Fibroblast of lung (primary cell): Measurements from ENCODE around the gene ADRM1. TPM values are rescaled to one million over a fixed set of nuclear protein-coding genes. Genes with fewer than 3 reads are reported as not detected.

ENCODE experiments used
- DNase-seq, 2 donors: peaks; one replicate each; pipeline versions ENCODE4 v3.0.0 to v3.0.0-alpha.2; 2010; ENCODE audit warnings: low read depth in 2 of 2
- H2AFZ ChIP-seq: 2 replicates; pipeline ENCODE4 v1.5.1; 2012; ENCODE audit warnings: low read length, control low read depth, inconsistent platforms
- H3K27ac ChIP-seq: 2 replicates; pipeline ENCODE4 v1.5.1; 2011; ENCODE audit warnings: low read length, control low read depth; ENCODE audit not compliant: insufficient read depth
- H3K27me3 ChIP-seq: 2 replicates; pipeline ENCODE4 v1.5.1; 2011; ENCODE audit warnings: mild to moderate bottlenecking, low read length; ENCODE audit not compliant: control insufficient read depth, insufficient read depth
- H3K36me3 ChIP-seq: 2 replicates; pipeline ENCODE4 v1.5.1; 2011; ENCODE audit warnings: low read length; ENCODE audit not compliant: control insufficient read depth, insufficient read depth
- H3K4me1 ChIP-seq: 2 replicates; pipeline ENCODE4 v1.5.1; 2011; ENCODE audit warnings: low read length; ENCODE audit not compliant: control insufficient read depth, insufficient read depth; ENCODE audit errors: extremely low read depth
- H3K4me2 ChIP-seq: 2 replicates; pipeline ENCODE4 v1.5.1; 2011; ENCODE audit warnings: low read length, control low read depth; ENCODE audit not compliant: insufficient read depth; ENCODE audit errors: extremely low read depth
- H3K4me3 ChIP-seq, 4 experiments: fragments of 200-600 bp in 1 of 4; sonication (generic) in 1 of 4; replicated peaks in 1 of 4; 2 replicates each; pipeline ENCODE4 v1.5.1; 2011 to 2016; ENCODE audit warnings: low read length in 4 of 4, low read depth in 3 of 4, mild to moderate bottlenecking in 3 of 4, control low read depth in 2 of 4, inconsistent platforms in 1 of 4, mixed read lengths in 1 of 4; ENCODE audit not compliant: insufficient read depth in 1 of 4; ENCODE audit errors: control extremely low read depth in 1 of 4
- H3K79me2 ChIP-seq: 2 replicates; pipeline ENCODE4 v1.5.1; 2012; ENCODE audit warnings: mild to moderate bottlenecking, low read length, inconsistent platforms; ENCODE audit not compliant: control insufficient read depth, insufficient read depth
- H3K9ac ChIP-seq: 2 replicates; pipeline ENCODE4 v1.5.1; 2011; ENCODE audit warnings: mild to moderate bottlenecking, low read length, control low read depth; ENCODE audit not compliant: insufficient read depth
- H3K9me3 ChIP-seq: 2 replicates; pipeline ENCODE4 v1.5.1; 2012; ENCODE audit warnings: low read depth, low read length; ENCODE audit not compliant: control insufficient read depth, insufficient read depth
- H4K20me1 ChIP-seq: 2 replicates; pipeline ENCODE4 v1.5.1; 2011; ENCODE audit warnings: low read length; ENCODE audit not compliant: control insufficient read depth, insufficient read depth; ENCODE audit errors: extremely low read depth
- CTCF ChIP-seq, 2 donors: IDR thresholded peaks in 1 of 2; conservative IDR thresholded peaks in 1 of 2; 1 replicate in 1 of 2; 2 replicates in 1 of 2; pipeline ENCODE4 v1.5.1; 2011 to 2012; ENCODE audit warnings: low read length in 2 of 2, control low read depth in 1 of 2, inconsistent platforms in 1 of 2, low read depth in 1 of 2, mild to moderate bottlenecking in 1 of 2
- EZH2 ChIP-seq: IDR thresholded peaks from 2 replicates; pipeline ENCODE4 v1.5.1; 2012; ENCODE audit warnings: low read length, control low read depth, mild to moderate bottlenecking; ENCODE audit errors: missing control alignments
- polyA plus RNA-seq, 2 donors: library from polyadenylated mRNA; depleted of rRNA in 1 of 2; stranded (reverse) in 1 of 2; unstranded in 1 of 2; fragments of >200 nt; gene quantifications; 2 replicates each; pipeline ENCODE4 v1.2.1, GENCODE V29; 2011 to 2012; ENCODE audit warnings: missing spikeins in 1 of 2
- total RNA-seq: library from RNA; depleted of rRNA; stranded (reverse); fragments of >200 nt; gene quantifications from 2 replicates; pipeline ENCODE4 v1.2.1, GENCODE V29; 2014

ADRM1 gene
- total and polyA plus RNA-seq, 2 donors (not counting 1 experiment from before 2014, with no cell fraction given), result 41.2 to 71.3 TPM

- no peak overlapping the region for H3K4me3 ChIP-seq
- H3K9me3 ChIP-seq, result no peaks in the 10 kb centered on the region
- H3K9ac ChIP-seq, result no peak overlapping the region
- no peaks in the 10 kb centered on the region for H4K20me1 ChIP-seq
- DNase-seq, result no peak
- peaks cover 35% of the 10 kb centered on the region for H3K36me3 ChIP-seq
- H3K27ac ChIP-seq, result no peak overlapping the region
- no peaks in the 10 kb centered on the region for H3K4me1 ChIP-seq
- no peak for TF ChIP-seq CTCF (conservative IDR thresholded peaks at IDR 0.05 in 1 of 2, IDR thresholded peaks at IDR 0.05 in 1 of 2; ENCODE audit: low read depth in 1 of 2, low read length in 2 of 2)
- TF ChIP-seq EZH2, result no peak
- H2AFZ ChIP-seq, result no peak overlapping the region
- H3K4me2 ChIP-seq, result no peak overlapping the region
- no peaks in the 10 kb centered on the region for H3K79me2 ChIP-seq
- H3K27me3 ChIP-seq, result no peaks in the 10 kb centered on the region
Observed at GRCh38 chr20:62325172-62325905, 22.5 kb downstream of the ADRM1 start.

- no peak for DNase-seq
- Histone ChIP-seq H3K4me1 (no peaks in the 10 kb centered on the region), H3K27me3 (no peaks in the 10 kb centered on the region), H3K4me2 (no peak overlapping the region), H3K9ac (no peak overlapping the region), H2AFZ (no peak overlapping the region), H3K36me3 (peaks cover 40% of the 10 kb centered on the region), H3K79me2 (no peaks in the 10 kb centered on the region), H3K4me3 (no peak overlapping the region), H4K20me1 (no peaks in the 10 kb centered on the region), H3K27ac (no peak overlapping the region), H3K9me3 (no peaks in the 10 kb centered on the region)
- no peak for TF ChIP-seq CTCF (conservative IDR thresholded peaks at IDR 0.05 in 1 of 2, IDR thresholded peaks at IDR 0.05 in 1 of 2; ENCODE audit: low read depth in 1 of 2, low read length in 2 of 2)
- no peak for TF ChIP-seq EZH2
Observed at GRCh38 chr20:62326559-62326958, 23.8 kb downstream of the ADRM1 start.

- Histone ChIP-seq H3K27me3 (no peaks in the 10 kb centered on the region), H3K79me2 (no peaks in the 10 kb centered on the region), H4K20me1 (no peaks in the 10 kb centered on the region), H3K9me3 (no peaks in the 10 kb centered on the region), H3K27ac (no peak overlapping the region), H3K4me3 (no peak overlapping the region), H3K36me3 (peaks cover 36% of the 10 kb centered on the region), H2AFZ (no peak overlapping the region), H3K9ac (no peak overlapping the region), H3K4me1 (no peaks in the 10 kb centered on the region), H3K4me2 (no peak overlapping the region)
- no peak for DNase-seq
- TF ChIP-seq EZH2, result no peak
- TF ChIP-seq CTCF (conservative IDR thresholded peaks at IDR 0.05 in 1 of 2, IDR thresholded peaks at IDR 0.05 in 1 of 2; ENCODE audit: low read depth in 1 of 2, low read length in 2 of 2), result no peak
Observed at GRCh38 chr20:62326959-62327725, 24.3 kb downstream of the ADRM1 start.
